GM12878 (cell line): ENCODE results near the gene TAB2. TPM values are rescaled to one million over a fixed set of nuclear protein-coding genes. Genes with fewer than 3 reads are reported as not detected.

ENCODE experiments used
- ATAC-seq: fragments of 200-7000 bp; cut with Tn5 transposase; 3 replicates; pipeline ENCODE4 v1.9.1; 2020; ENCODE audit warnings: mild to moderate bottlenecking, moderate library complexity
- BruUV-seq: library from RNA; stranded (reverse); fragments of 400-500 nt; replicated peaks from 2 replicates; lab custom pipeline; 2021; lab: Mats Ljungman, UMichigan
- CTCF ChIA-PET: fragments of 300-600 bp; sonication (Branson Sonifier 250); formaldehyde crosslinking; extraction: SDS; loops from one replicate; lab custom pipeline; 2021; ENCODE audit warnings: inconsistent platforms; lab: Yijun Ruan, JAX
- POLR2A ChIA-PET: fragments of 350-600 bp; formaldehyde crosslinking; extraction: SDS; loops from one replicate; lab custom pipeline; 2021; ENCODE audit warnings: inconsistent platforms; lab: Charles Lee
- RAD21 ChIA-PET: fragments of 300-600 bp; sonication (Branson Sonifier 250); formaldehyde crosslinking; loops from one replicate; lab custom pipeline; 2023; ENCODE audit warnings: antibody characterized with exemption; ENCODE audit not compliant: unreplicated experiment; lab: Charles Lee
- SMC1A ChIA-PET: fragments of 300-600 bp; sonication (Branson Sonifier 250); formaldehyde crosslinking; loops from one replicate; lab custom pipeline; 2023; ENCODE audit not compliant: unreplicated experiment, uncharacterized antibody; lab: Charles Lee
- DNase-seq: peaks from one replicate; pipeline ENCODE4 v3.0.0-alpha.2; 2011; ENCODE audit warnings: low read depth, low spot score
- FAIRE-seq: peaks from 3 replicates; lab custom pipeline; 2011; peaks lifted over from hg19 to GRCh38; lab: Jason Lieb, UNC
- H2AFZ ChIP-seq: 2 replicates; pipeline ENCODE4 v1.6.0; 2011; ENCODE audit warnings: low read depth, low read length, control low read depth; ENCODE audit not compliant: control insufficient read depth
- H3K27ac ChIP-seq: 2 replicates; pipeline ENCODE4 v1.5.1; 2011; ENCODE audit warnings: control low read depth; ENCODE audit not compliant: control insufficient read depth, insufficient read depth
- H3K27me3 ChIP-seq, 2 experiments: replicated peaks in 1 of 2; 2 replicates each; pipeline versions ENCODE4 v1.6.0 to v1.6.1; 2011; ENCODE audit warnings: low read length in 1 of 2; ENCODE audit not compliant: control insufficient read depth in 2 of 2, insufficient read depth in 2 of 2
- H3K36me3 ChIP-seq, 2 experiments: 2 replicates each; pipeline ENCODE4 v1.5.1; 2011; ENCODE audit warnings: low read length in 1 of 2; ENCODE audit not compliant: control insufficient read depth in 2 of 2, insufficient read depth in 2 of 2
- H3K4me1 ChIP-seq: 2 replicates; pipeline ENCODE4 v1.6.1; 2011; ENCODE audit warnings: mild to moderate bottlenecking, low read length, moderate library complexity, mixed read lengths; ENCODE audit not compliant: control insufficient read depth, insufficient read depth
- H3K4me2 ChIP-seq: 2 replicates; pipeline ENCODE4 v1.6.0; 2011; ENCODE audit warnings: control low read depth; ENCODE audit not compliant: control insufficient read depth, insufficient read depth
- H3K4me3 ChIP-seq: fragments of 200-600 bp; sonication (generic); 2 replicates; pipeline ENCODE4 v1.5.1; 2016
- H3K79me2 ChIP-seq: 2 replicates; pipeline ENCODE4 v1.6.0; 2011; ENCODE audit warnings: low read length; ENCODE audit not compliant: control insufficient read depth, insufficient read depth
- H3K9ac ChIP-seq: 2 replicates; pipeline ENCODE4 v1.8.0; 2011; ENCODE audit warnings: low read length, control low read depth, mixed read lengths; ENCODE audit not compliant: control insufficient read depth, insufficient read depth
- H3K9me3 ChIP-seq: replicated peaks from 3 replicates; pipeline ENCODE4 v1.5.1; 2011; ENCODE audit warnings: mild to moderate bottlenecking, low read length; ENCODE audit not compliant: control insufficient read depth, insufficient read depth
- H4K20me1 ChIP-seq: 2 replicates; pipeline ENCODE4 v1.6.0; 2011; ENCODE audit not compliant: control insufficient read depth, insufficient read depth
- ASH2L ChIP-seq: fragments of 300-600, 200-600 bp; sonication (generic); IDR thresholded peaks from 2 replicates; pipeline ENCODE4 v1.6.1; 2017; ENCODE audit warnings: low read depth, mild to moderate bottlenecking, borderline replicate concordance
- IKZF2 ChIP-seq, 2 experiments: fragments of 450-650 bp; IDR thresholded peaks; 2 replicates each; pipeline ENCODE4 v1.6.1; 2017; ENCODE audit warnings: mild to moderate bottlenecking in 2 of 2, moderate library complexity in 2 of 2
- MYC ChIP-seq: IDR thresholded peaks from 2 replicates; pipeline ENCODE4 v1.6.1; 2011; ENCODE audit warnings: mild to moderate bottlenecking, low read length, moderate library complexity, inconsistent platforms; ENCODE audit not compliant: insufficient read depth, insufficient replicate concordance, insufficient read length, severe bottlenecking
- NFIC ChIP-seq: IDR thresholded peaks from 2 replicates; pipeline ENCODE4 v1.6.1; 2012; ENCODE audit warnings: low read depth, mild to moderate bottlenecking, inconsistent platforms, low read length, moderate library complexity
- NR2C1 ChIP-seq: fragments of 450-650 bp; IDR thresholded peaks from 2 replicates; pipeline ENCODE4 v1.6.1; 2017; ENCODE audit warnings: antibody characterized with exemption, mild to moderate bottlenecking, moderate library complexity
- RELA ChIP-seq: fragments of 450-650 bp; IDR thresholded peaks from 2 replicates; pipeline ENCODE4 v1.8.0; 2014; ENCODE audit warnings: borderline replicate concordance; ENCODE audit not compliant: partially characterized antibody
- WGBS: methylation state at CpG from one replicate; pipeline ENCODE4 v1.1.6; 2016; ENCODE audit warnings: low lambda C conversion rate; ENCODE audit not compliant: insufficient replicate concordance, insufficient coverage; ENCODE audit errors: missing lambda C conversion rate; 5-methylcytosine and 5-hydroxymethylcytosine counted together
- in situ Hi-C: fragments of 300-500 bp; cut with MboI; formaldehyde crosslinking; loops from 9 replicates; pipeline ENCODE4 v1.14.3; 2018; ENCODE audit warnings: mixed read lengths
- intact Hi-C: fragments of 100-400 bp; cut with micrococcal nuclease; formaldehyde crosslinking; loops from one replicate; pipeline ENCODE4 v1.14.2; 2022; ENCODE audit not compliant: unreplicated experiment
- polyA plus RNA-seq, 11 experiments: library from polyadenylated mRNA; depleted of rRNA in 4 of 11; unstranded in 6 of 11; stranded (reverse) in 5 of 11; fragments of >200 nt; fragmentation: Nextera tagmentation in 4 of 11; fragmentation: Illumina TruSeq in 1 of 11; extraction: Ambion mirVana in 4 of 11; extraction: Trizol in 1 of 11; gene quantifications; 1 replicate in 1 of 11; 2 replicates in 10 of 11; pipeline versions ENCODE4 v1.2.1 to v1.2.3, GENCODE V29; 2011 to 2016; ENCODE audit warnings: inconsistent platforms in 2 of 11, missing spikeins in 2 of 11, low read depth in 1 of 11
- total RNA-seq, 4 experiments: library from RNA; depleted of rRNA in 3 of 4; stranded (reverse); fragments of >200 nt in 3 of 4; fragmentation: Illumina TruSeq in 1 of 4; extraction: Trizol in 1 of 4; gene quantifications; 2 replicates each; pipeline versions ENCODE4 v1.2.1 to v1.2.3, GENCODE V29; 2013 to 2021
- TF ChIP-seq, protein P1 (sequence below): IDR thresholded peaks from 2 replicates; pipeline ENCODE4 v1.6.1; 2012; ENCODE audit warnings: low read depth, low read length, improper control_type of control experiment
- TF ChIP-seq, protein P2 (sequence below): fragments of 450-650 bp; formaldehyde crosslinking; IDR thresholded peaks from 2 replicates; pipeline ENCODE4 v1.5.0; 2022; ENCODE audit warnings: mild to moderate bottlenecking, missing genetic modification characterization
- TF ChIP-seq, protein P3 (sequence below): fragments of 450-650 bp; conservative IDR thresholded peaks from 2 replicates; pipeline ENCODE4 v1.6.1; 2017; ENCODE audit warnings: mild to moderate bottlenecking, moderate library complexity
- TF ChIP-seq, protein P4 (sequence below): fragments of 450-650 bp; IDR thresholded peaks from 2 replicates; pipeline ENCODE4 v1.6.1; 2016; ENCODE audit warnings: mild to moderate bottlenecking

TAB2 gene
- total and polyA plus RNA-seq, 10 of the 15 experiments (the other 5 are each of a cell fraction or from before 2014, with no cell fraction given): 8.9 to 66.3 (median 23.0) TPM

DNA sequence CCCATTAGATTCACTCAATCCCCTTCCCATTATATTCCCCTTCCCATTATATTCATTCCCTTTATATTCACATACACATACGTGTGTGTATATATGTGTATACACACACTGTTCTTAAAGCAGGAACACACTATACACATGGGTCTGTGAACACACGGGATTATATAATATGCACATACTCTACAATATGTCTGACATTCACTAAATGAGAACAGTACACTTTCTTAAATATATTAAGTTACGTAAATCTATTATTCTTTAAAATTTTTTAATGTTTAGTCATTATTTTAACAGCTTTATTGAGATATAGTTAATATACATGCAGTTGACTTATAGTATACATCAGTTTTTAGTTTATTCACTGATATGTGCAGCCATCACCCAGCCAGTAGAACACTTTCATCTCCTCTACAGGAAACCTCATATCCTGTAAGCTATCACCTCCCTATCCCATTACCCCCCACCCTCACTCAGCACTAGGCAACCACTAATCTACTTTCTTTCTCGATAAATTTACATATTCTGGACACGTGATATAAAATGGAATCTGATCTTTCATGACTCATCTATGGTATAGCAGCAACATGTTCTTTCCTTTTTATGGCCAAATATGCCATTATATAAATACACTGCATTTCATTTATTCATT lies 68.6 kb downstream of the TAB2 start (continued):
- TF ChIP-seq, protein P1, sequence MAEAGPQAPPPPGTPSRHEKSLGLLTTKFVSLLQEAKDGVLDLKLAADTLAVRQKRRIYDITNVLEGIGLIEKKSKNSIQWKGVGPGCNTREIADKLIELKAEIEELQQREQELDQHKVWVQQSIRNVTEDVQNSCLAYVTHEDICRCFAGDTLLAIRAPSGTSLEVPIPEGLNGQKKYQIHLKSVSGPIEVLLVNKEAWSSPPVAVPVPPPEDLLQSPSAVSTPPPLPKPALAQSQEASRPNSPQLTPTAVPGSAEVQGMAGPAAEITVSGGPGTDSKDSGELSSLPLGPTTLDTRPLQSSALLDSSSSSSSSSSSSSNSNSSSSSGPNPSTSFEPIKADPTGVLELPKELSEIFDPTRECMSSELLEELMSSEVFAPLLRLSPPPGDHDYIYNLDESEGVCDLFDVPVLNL: no peak
- no peak for TF ChIP-seq MYC

DNA sequence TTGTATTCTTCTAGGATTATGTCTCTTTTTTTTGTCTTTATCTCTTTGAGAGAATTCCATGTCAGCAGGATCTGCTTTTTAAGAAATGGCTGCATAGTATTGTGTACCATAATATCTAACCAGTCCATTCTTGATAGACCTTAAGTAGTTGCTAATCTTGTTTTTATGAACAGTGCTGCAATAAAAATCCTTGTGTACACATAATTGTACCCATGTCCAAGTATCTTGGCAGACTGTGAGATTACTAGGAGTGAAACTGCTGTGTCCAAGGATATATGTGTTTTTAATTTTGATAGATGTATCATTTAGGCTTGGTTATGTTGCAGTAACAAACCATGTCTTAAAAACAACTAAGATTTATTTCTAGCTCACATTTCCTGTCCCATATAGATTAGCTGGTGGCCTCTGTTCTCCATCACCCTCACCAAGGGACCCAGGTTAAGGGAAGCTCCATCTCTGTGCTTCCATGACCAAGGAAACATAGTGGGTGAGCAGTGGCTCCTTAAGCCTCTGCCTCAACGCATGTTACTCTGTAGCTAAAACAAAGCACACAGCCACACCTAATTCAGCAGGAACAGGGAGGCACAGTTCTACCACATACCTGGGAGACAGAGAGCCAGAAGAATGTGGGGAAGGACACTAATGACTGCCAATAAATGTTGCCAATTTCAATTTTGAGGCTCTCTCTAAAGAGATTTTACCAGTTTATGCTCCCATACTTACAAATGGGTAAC lies 70.4 kb downstream of the TAB2 start:
- 100% methylated on average over 1 of the region's 1 CpG for WGBS
- in situ Hi-C loops: no loop called here

More for the DNA sequence above, 70.4 kb downstream of the TAB2 start:
- DNase-seq (no peak), ATAC-seq (no peak), FAIRE-seq (no peak)
- Histone ChIP-seq H3K4me3 (no peak overlapping the region), H3K9me3 (peaks cover 17% of the 10 kb centered on the region), H3K4me2 (no peak overlapping the region), H3K9ac (no peak overlapping the region), H3K27ac (no peak overlapping the region), H3K79me2 (peaks cover 14% of the 10 kb centered on the region), H3K4me1 (no peaks in the 10 kb centered on the region; the same call in 1 of the 2 replicates), H3K27me3 (no peaks in the 10 kb centered on the region), H4K20me1 (no peaks in the 10 kb centered on the region), H2AFZ (no peak overlapping the region), H3K36me3 (peaks cover 0 to 9% of the 10 kb centered on the region in 2 experiments; a peak in 3 of 4 replicates)
- BruUV-seq: no TSS peak
- ChIA-PET CTCF (interaction anchor here (0.8 kb wide), 1 partner anchor 18 kb away, joined by 3 read pairs; no protein-coding TSS in a partner anchor), SMC1A (interaction anchor here (0.5 to 1.1 kb wide), 5 partner anchors 13 to 302 kb away, joined by 3 to 4 read pairs (median 4); no protein-coding TSS in a partner anchor), POLR2A (no interaction called here), RAD21 (no interaction called here)
- TF ChIP-seq, protein P2, sequence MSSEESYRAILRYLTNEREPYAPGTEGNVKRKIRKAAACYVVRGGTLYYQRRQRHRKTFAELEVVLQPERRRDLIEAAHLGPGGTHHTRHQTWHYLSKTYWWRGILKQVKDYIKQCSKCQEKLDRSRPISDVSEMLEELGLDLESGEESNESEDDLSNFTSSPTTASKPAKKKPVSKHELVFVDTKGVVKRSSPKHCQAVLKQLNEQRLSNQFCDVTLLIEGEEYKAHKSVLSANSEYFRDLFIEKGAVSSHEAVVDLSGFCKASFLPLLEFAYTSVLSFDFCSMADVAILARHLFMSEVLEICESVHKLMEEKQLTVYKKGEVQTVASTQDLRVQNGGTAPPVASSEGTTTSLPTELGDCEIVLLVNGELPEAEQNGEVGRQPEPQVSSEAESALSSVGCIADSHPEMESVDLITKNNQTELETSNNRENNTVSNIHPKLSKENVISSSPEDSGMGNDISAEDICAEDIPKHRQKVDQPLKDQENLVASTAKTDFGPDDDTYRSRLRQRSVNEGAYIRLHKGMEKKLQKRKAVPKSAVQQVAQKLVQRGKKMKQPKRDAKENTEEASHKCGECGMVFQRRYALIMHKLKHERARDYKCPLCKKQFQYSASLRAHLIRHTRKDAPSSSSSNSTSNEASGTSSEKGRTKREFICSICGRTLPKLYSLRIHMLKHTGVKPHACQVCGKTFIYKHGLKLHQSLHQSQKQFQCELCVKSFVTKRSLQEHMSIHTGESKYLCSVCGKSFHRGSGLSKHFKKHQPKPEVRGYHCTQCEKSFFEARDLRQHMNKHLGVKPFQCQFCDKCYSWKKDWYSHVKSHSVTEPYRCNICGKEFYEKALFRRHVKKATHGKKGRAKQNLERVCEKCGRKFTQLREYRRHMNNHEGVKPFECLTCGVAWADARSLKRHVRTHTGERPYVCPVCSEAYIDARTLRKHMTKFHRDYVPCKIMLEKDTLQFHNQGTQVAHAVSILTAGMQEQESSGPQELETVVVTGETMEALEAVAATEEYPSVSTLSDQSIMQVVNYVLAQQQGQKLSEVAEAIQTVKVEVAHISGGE (CRISPR knock-in tag): no peak
- no peak for TF ChIP-seq NFIC
- TF ChIP-seq NR2C1: no peak
- TF ChIP-seq, protein P3, sequence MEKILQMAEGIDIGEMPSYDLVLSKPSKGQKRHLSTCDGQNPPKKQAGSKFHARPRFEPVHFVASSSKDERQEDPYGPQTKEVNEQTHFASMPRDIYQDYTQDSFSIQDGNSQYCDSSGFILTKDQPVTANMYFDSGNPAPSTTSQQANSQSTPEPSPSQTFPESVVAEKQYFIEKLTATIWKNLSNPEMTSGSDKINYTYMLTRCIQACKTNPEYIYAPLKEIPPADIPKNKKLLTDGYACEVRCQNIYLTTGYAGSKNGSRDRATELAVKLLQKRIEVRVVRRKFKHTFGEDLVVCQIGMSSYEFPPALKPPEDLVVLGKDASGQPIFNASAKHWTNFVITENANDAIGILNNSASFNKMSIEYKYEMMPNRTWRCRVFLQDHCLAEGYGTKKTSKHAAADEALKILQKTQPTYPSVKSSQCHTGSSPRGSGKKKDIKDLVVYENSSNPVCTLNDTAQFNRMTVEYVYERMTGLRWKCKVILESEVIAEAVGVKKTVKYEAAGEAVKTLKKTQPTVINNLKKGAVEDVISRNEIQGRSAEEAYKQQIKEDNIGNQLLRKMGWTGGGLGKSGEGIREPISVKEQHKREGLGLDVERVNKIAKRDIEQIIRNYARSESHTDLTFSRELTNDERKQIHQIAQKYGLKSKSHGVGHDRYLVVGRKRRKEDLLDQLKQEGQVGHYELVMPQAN: no peak
- TF ChIP-seq RELA: no peak
- TF ChIP-seq IKZF2 (IDR thresholded peaks at IDR 0.05): no peak
- TF ChIP-seq, protein P4, sequence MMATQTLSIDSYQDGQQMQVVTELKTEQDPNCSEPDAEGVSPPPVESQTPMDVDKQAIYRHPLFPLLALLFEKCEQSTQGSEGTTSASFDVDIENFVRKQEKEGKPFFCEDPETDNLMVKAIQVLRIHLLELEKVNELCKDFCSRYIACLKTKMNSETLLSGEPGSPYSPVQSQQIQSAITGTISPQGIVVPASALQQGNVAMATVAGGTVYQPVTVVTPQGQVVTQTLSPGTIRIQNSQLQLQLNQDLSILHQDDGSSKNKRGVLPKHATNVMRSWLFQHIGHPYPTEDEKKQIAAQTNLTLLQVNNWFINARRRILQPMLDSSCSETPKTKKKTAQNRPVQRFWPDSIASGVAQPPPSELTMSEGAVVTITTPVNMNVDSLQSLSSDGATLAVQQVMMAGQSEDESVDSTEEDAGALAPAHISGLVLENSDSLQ: no peak
- TF ChIP-seq ASH2L: no peak
- intact Hi-C loops: no loop called here
